Measurements from ENCODE around the gene AATF.

Gene AATF

GRCh38 chr17:36977568-36977967 is 28.8 kb downstream of the AATF start:
- DNase-seq (ENCODE audit: insufficient read length, low spot score) (no peak), FAIRE-seq (no peak)

- DNase-seq (ENCODE audit: insufficient read length, low spot score) (no peak), FAIRE-seq (no peak)
Observed at GRCh38 chr17:36978810-36979564, 30.2 kb downstream of the AATF start.

GRCh38 chr17:36979565-36979941 is 30.8 kb downstream of the AATF start:
- DNase-seq (ENCODE audit: insufficient read length, low spot score) (no peak), FAIRE-seq (no peak)

- FAIRE-seq, result no peak
Observed at GRCh38 chr17:36980280-36980761, 31.6 kb downstream of the AATF start.

GRCh38 chr17:36983618-36984017 is 34.9 kb downstream of the AATF start:
- no peak for FAIRE-seq
- DNase-seq (ENCODE audit: insufficient read length, low spot score), result no peak

More at GRCh38 chr17:36980280-36980761, 31.6 kb downstream of the AATF start:
- no peak for DNase-seq (ENCODE audit: insufficient read length, low spot score)

- no peak for FAIRE-seq
- no peak for DNase-seq (ENCODE audit: insufficient read length, low spot score)
Observed at GRCh38 chr17:36989173-36989572, 40.4 kb downstream of the AATF start.

- DNase-seq (ENCODE audit: insufficient read length, low spot score) (no peak), FAIRE-seq (no peak)
Observed at GRCh38 chr17:36992701-36993100, 43.9 kb downstream of the AATF start.

GRCh38 chr17:36993227-36993626 is 44.5 kb downstream of the AATF start:
- no peak for FAIRE-seq

GRCh38 chr17:36994438-36994837 is 45.7 kb downstream of the AATF start:
- DNase-seq (ENCODE audit: insufficient read length, low spot score) (no peak), FAIRE-seq (no peak)

More at GRCh38 chr17:36993227-36993626, 44.5 kb downstream of the AATF start:
- DNase-seq (ENCODE audit: insufficient read length, low spot score), result no peak

- FAIRE-seq, result no peak
- no peak for DNase-seq (ENCODE audit: insufficient read length, low spot score)
Observed at GRCh38 chr17:36999471-36999870, 50.7 kb downstream of the AATF start.

- DNase-seq (ENCODE audit: insufficient read length, low spot score), result no peak
- FAIRE-seq, result no peak
Observed at GRCh38 chr17:37016780-37017179, 68.0 kb downstream of the AATF start.

GRCh38 chr17:37017404-37017803 is 68.7 kb downstream of the AATF start:
- no peak for FAIRE-seq
- no peak for DNase-seq (ENCODE audit: insufficient read length, low spot score)

GRCh38 chr17:37019117-37019740 is 70.5 kb downstream of the AATF start:
- DNase-seq (ENCODE audit: insufficient read length, low spot score) (no peak), FAIRE-seq (no peak)

GRCh38 chr17:37019741-37020129 is 71.0 kb downstream of the AATF start:
- FAIRE-seq (no peak), DNase-seq (ENCODE audit: insufficient read length, low spot score) (no peak)

GRCh38 chr17:37024181-37024637 is 75.5 kb downstream of the AATF start:
- FAIRE-seq (no peak), DNase-seq (ENCODE audit: insufficient read length, low spot score) (no peak)

- no peak for FAIRE-seq
- DNase-seq (ENCODE audit: insufficient read length, low spot score), result no peak
Observed at GRCh38 chr17:37025238-37025637, 76.5 kb downstream of the AATF start.

GRCh38 chr17:37025847-37026530 is 77.2 kb downstream of the AATF start:
- FAIRE-seq, result no peak

GRCh38 chr17:37026531-37026869 is 77.7 kb downstream of the AATF start:
- FAIRE-seq, result no peak
- no peak for DNase-seq (ENCODE audit: insufficient read length, low spot score)

More at GRCh38 chr17:37025847-37026530, 77.2 kb downstream of the AATF start:
- DNase-seq (ENCODE audit: insufficient read length, low spot score), result no peak

- DNase-seq (ENCODE audit: insufficient read length, low spot score), result no peak
- no peak for FAIRE-seq
Observed at GRCh38 chr17:37028040-37028439, 79.3 kb downstream of the AATF start.

GRCh38 chr17:37031493-37032083 is 82.8 kb downstream of the AATF start:
- FAIRE-seq (no peak), DNase-seq (ENCODE audit: insufficient read length, low spot score) (no peak)

GRCh38 chr17:37037590-37038155 is 88.9 kb downstream of the AATF start:
- FAIRE-seq (no peak), DNase-seq (ENCODE audit: insufficient read length, low spot score) (no peak)
